Endothelial cell of umbilical vein (primary cell): Measurements from ENCODE around the gene TBC1D10A. TPM values are rescaled to one million over a fixed set of nuclear protein-coding genes. Genes with fewer than 3 reads are reported as not detected.

Experiments
- BruUV-seq: library from RNA; stranded (reverse); fragments of 400-500 nt; replicated peaks from 2 replicates; lab custom pipeline; 2021; lab: Mats Ljungman, UMichigan
- CTCF ChIA-PET: fragments of 300-600, 350-600 bp; sonication (Branson Sonifier 250); formaldehyde crosslinking; loops from one replicate; lab custom pipeline; 2021; ENCODE audit warnings: antibody characterized with exemption, inconsistent platforms; lab: Charles Lee
- POLR2A ChIA-PET: fragments of 300-600, 350-600 bp; sonication (Branson Sonifier 250); formaldehyde crosslinking; loops from one replicate; lab custom pipeline; 2021; ENCODE audit warnings: antibody characterized with exemption, inconsistent platforms; lab: Charles Lee
- DNase-seq: peaks from one replicate; pipeline ENCODE4 v3.0.0-alpha.2; 2011; ENCODE audit warnings: low read depth, low spot score
- FAIRE-seq: peaks from 2 replicates; lab custom pipeline; 2011; peaks lifted over from hg19 to GRCh38; lab: Jason Lieb, UNC
- H2AFZ ChIP-seq: 2 replicates; pipeline ENCODE4 v1.6.0; 2012; ENCODE audit warnings: low read depth, low read length, control low read depth, inconsistent platforms
- H3K27ac ChIP-seq: 2 replicates; pipeline ENCODE4 v1.5.1; 2011; ENCODE audit warnings: low read depth, mild to moderate bottlenecking, control low read depth, low read length, moderate library complexity; ENCODE audit not compliant: insufficient read depth
- H3K27me3 ChIP-seq, 2 experiments: 2 replicates each; pipeline versions ENCODE4 v1.6.0 to v1.6.1; 2011; ENCODE audit warnings: low read length in 2 of 2, mixed read lengths in 1 of 2; ENCODE audit not compliant: control insufficient read depth in 2 of 2, insufficient read depth in 2 of 2
- H3K36me3 ChIP-seq, 2 experiments: 2 replicates in 1 of 2; 3 replicates in 1 of 2; pipeline ENCODE4 v1.5.1; 2011; ENCODE audit warnings: low read length in 2 of 2, mild to moderate bottlenecking in 1 of 2, moderate library complexity in 1 of 2; ENCODE audit not compliant: control insufficient read depth in 2 of 2, insufficient read depth in 2 of 2; ENCODE audit errors: extremely low read depth in 1 of 2
- H3K4me1 ChIP-seq: 3 replicates; pipeline ENCODE4 v1.5.1; 2011; ENCODE audit warnings: mild to moderate bottlenecking, low read length; ENCODE audit not compliant: control insufficient read depth, insufficient read depth; ENCODE audit errors: extremely low read depth
- H3K4me2 ChIP-seq: 2 replicates; pipeline ENCODE4 v1.6.1; 2011; ENCODE audit warnings: low read length, control low read depth, mixed read lengths; ENCODE audit not compliant: insufficient read depth
- H3K4me3 ChIP-seq, 3 experiments: fragments of 200-600 bp in 1 of 3; sonication (generic), shearing (Covaris generic) in 1 of 3; replicated peaks in 1 of 3; 2 replicates each; pipeline ENCODE4 v1.5.1; 2011 to 2016; ENCODE audit warnings: control low read depth in 3 of 3, low read length in 3 of 3, mild to moderate bottlenecking in 2 of 3, inconsistent platforms in 1 of 3, low read depth in 1 of 3, moderate library complexity in 1 of 3; ENCODE audit not compliant: insufficient read depth in 1 of 3
- H3K79me2 ChIP-seq: 2 replicates; pipeline ENCODE4 v1.6.0; 2012; ENCODE audit warnings: low read length, inconsistent platforms; ENCODE audit not compliant: control insufficient read depth, insufficient read depth
- H3K9ac ChIP-seq: replicated peaks from 2 replicates; pipeline ENCODE3; 2011; ENCODE audit warnings: low read length, control low read depth; ENCODE audit not compliant: insufficient read depth; ENCODE audit errors: extremely low read depth
- H3K9me1 ChIP-seq: replicated peaks from 3 replicates; pipeline ENCODE4 v1.6.0; 2011; ENCODE audit warnings: mild to moderate bottlenecking, low read length; ENCODE audit not compliant: control insufficient read depth, insufficient read depth; ENCODE audit errors: extremely low read depth
- H3K9me3 ChIP-seq: replicated peaks from 2 replicates; pipeline ENCODE4 v1.5.1; 2012; ENCODE audit warnings: low read length, inconsistent platforms; ENCODE audit not compliant: control insufficient read depth, insufficient read depth
- H4K20me1 ChIP-seq: replicated peaks from 2 replicates; pipeline ENCODE3; 2011; ENCODE audit warnings: mild to moderate bottlenecking, low read length; ENCODE audit not compliant: control insufficient read depth, insufficient read depth; ENCODE audit errors: extremely low read depth
- EZH2 ChIP-seq: IDR thresholded peaks from 2 replicates; pipeline ENCODE4 v1.6.1; 2012; ENCODE audit warnings: borderline replicate concordance, low read depth, mild to moderate bottlenecking, moderate library complexity, low read length, inconsistent platforms; ENCODE audit not compliant: severe bottlenecking
- FOS ChIP-seq: IDR thresholded peaks from 2 replicates; pipeline ENCODE4 v1.6.1; 2011; ENCODE audit warnings: mild to moderate bottlenecking, low read length, moderate library complexity, borderline replicate concordance; ENCODE audit not compliant: insufficient read depth
- GATA2 ChIP-seq: IDR thresholded peaks from 2 replicates; pipeline ENCODE4 v1.7.0; 2011; ENCODE audit warnings: low read depth, mild to moderate bottlenecking, moderate library complexity, mixed read lengths, low read length; ENCODE audit not compliant: insufficient read length, insufficient read depth
- JUN ChIP-seq: IDR thresholded peaks from 2 replicates; pipeline ENCODE4 v1.6.1; 2011; ENCODE audit warnings: borderline replicate concordance, low read depth; ENCODE audit not compliant: insufficient read length, insufficient read depth
- MYC ChIP-seq: IDR thresholded peaks from one replicate; pipeline ENCODE4 v1.6.1; 2011; ENCODE audit warnings: mild to moderate bottlenecking, low read depth, low read length
- POLR2A ChIP-seq: IDR thresholded peaks from 2 replicates; pipeline ENCODE4 v1.6.1; 2012; ENCODE audit warnings: low read depth, mild to moderate bottlenecking, control low read depth, low read length
- POLR2AphosphoS5 ChIP-seq: IDR thresholded peaks from 2 replicates; pipeline ENCODE4 v1.6.1; 2012; ENCODE audit warnings: low read depth, mild to moderate bottlenecking, control low read depth, low read length, moderate library complexity; ENCODE audit not compliant: insufficient read depth
- dilution Hi-C: fragments of 300-500 bp; cut with MboI; formaldehyde crosslinking; loops from one replicate; pipeline ENCODE4 v1.15.0; 2019; ENCODE audit warnings: low sequenced_read_pairs; ENCODE audit not compliant: extremely low pct_ligation_motif_present
- intact Hi-C: fragments of 100-400 bp; cut with micrococcal nuclease; formaldehyde crosslinking; loops from one replicate; pipeline ENCODE4 v1.10.0; 2022
- polyA plus RNA-seq, 4 experiments: library from polyadenylated mRNA; depleted of rRNA in 3 of 4; stranded (reverse) in 3 of 4; unstranded in 1 of 4; fragments of >200 nt; gene quantifications; 2 replicates each; pipeline versions ENCODE4 v1.2.1 to v1.2.3, GENCODE V29; 2011 to 2012; ENCODE audit warnings: missing spikeins in 1 of 4
- total RNA-seq: library from RNA; stranded (reverse); gene quantifications from 2 replicates; pipeline ENCODE4 v1.2.3, GENCODE V29; 2021
- TF ChIP-seq, protein P1 (sequence below), 2 donors: IDR thresholded peaks; 1 replicate in 1 of 2; 2 replicates in 1 of 2; pipeline ENCODE4 v1.5.1; 2011; ENCODE audit warnings: low read length in 2 of 2, mild to moderate bottlenecking in 2 of 2, moderate library complexity in 2 of 2, control low read depth in 1 of 2, inconsistent platforms in 1 of 2, low read depth in 1 of 2; ENCODE audit not compliant: insufficient read depth in 1 of 2; ENCODE audit errors: extremely low read depth in 1 of 2
- TF ChIP-seq, protein P2 (sequence below): IDR thresholded peaks from 2 replicates; pipeline ENCODE4 v1.6.1; 2011; ENCODE audit not compliant: insufficient read depth, insufficient read length

Gene TBC1D10A
- total and polyA plus RNA-seq, 2 donors (not counting 3 experiments of a cell fraction or from before 2014, with no cell fraction given), result 10.0 to 11.9 TPM

GRCh38 chr22:30244066-30244465 lies 82.7 kb downstream of the TBC1D10A start:
- FAIRE-seq (no peak), DNase-seq (no peak)
- dilution Hi-C loops (no loop called here), intact Hi-C loops (no loop called here)
- CTCF ChIA-PET, result interaction anchor here (0.5 to 1.1 kb wide), 2 partner anchors 35 to 376 kb away, joined by 3 read pairs; no protein-coding TSS in a partner anchor
- Histone ChIP-seq H3K4me1 (peaks cover 11% of the 10 kb centered on the region), H3K9me3 (no peaks in the 10 kb centered on the region), H2AFZ (no peak overlapping the region), H3K36me3 (no peaks in the 10 kb centered on the region), H3K27ac (no peak overlapping the region), H3K4me2 (no peak overlapping the region), H3K4me3 (no peak overlapping the region), H3K27me3 (peaks cover 22 to 25% of the 10 kb centered on the region in 2 experiments), H4K20me1 (no peaks in the 10 kb centered on the region), H3K9ac (no peak overlapping the region), H3K79me2 (no peaks in the 10 kb centered on the region), H3K9me1 (no peaks in the 10 kb centered on the region)
- TF ChIP-seq, protein P1, sequence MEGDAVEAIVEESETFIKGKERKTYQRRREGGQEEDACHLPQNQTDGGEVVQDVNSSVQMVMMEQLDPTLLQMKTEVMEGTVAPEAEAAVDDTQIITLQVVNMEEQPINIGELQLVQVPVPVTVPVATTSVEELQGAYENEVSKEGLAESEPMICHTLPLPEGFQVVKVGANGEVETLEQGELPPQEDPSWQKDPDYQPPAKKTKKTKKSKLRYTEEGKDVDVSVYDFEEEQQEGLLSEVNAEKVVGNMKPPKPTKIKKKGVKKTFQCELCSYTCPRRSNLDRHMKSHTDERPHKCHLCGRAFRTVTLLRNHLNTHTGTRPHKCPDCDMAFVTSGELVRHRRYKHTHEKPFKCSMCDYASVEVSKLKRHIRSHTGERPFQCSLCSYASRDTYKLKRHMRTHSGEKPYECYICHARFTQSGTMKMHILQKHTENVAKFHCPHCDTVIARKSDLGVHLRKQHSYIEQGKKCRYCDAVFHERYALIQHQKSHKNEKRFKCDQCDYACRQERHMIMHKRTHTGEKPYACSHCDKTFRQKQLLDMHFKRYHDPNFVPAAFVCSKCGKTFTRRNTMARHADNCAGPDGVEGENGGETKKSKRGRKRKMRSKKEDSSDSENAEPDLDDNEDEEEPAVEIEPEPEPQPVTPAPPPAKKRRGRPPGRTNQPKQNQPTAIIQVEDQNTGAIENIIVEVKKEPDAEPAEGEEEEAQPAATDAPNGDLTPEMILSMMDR (IDR thresholded peaks at IDR 0.05; ENCODE audit: extremely low read depth in 1 of 2, insufficient read depth in 1 of 2, low read depth in 1 of 2, low read length in 2 of 2), result no peak
- TF ChIP-seq POLR2AphosphoS5 (no peak), GATA2 (no peak), POLR2A (no peak), FOS (no peak), EZH2 (no peak), MYC (no peak), JUN (no peak)
- TF ChIP-seq, protein P2, sequence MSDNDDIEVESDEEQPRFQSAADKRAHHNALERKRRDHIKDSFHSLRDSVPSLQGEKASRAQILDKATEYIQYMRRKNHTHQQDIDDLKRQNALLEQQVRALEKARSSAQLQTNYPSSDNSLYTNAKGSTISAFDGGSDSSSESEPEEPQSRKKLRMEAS, result no peak
- POLR2A ChIA-PET, result no interaction called here
- no TSS peak for BruUV-seq
